ENCODE results near the gene CAPN15.

DNA sequence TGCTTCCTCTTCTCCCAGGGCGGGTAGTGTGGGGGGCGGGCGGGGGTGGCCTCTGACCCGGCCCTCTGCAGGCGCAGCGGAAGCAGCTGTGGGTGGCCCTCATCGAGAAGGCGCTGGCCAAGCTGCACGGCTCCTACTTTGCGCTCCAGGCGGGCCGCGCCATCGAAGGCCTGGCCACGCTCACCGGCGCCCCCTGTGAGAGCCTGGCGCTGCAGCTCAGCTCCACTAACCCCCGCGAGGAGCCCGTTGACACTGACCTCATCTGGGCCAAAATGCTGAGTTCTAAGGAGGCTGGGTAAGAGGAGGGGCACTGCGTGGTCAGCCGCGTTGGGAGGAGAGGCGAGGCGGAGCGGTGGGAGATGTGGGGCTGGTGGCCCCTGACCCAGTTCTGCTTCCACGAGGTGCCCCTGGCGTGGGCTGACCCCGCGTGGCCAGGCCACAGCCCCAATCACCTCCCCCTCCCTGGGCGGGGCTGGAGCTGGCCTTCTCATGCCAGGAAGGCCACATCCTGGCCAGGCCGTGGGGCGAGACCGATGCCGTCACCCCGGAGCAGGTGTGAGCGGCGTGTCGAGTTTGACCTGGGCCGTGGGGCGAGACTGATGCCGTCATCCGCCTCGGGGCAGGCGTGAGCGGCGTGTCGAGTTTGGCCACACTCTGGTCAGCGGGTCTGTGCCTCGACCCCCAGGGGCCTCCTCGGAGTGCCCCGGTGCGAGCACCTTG, 22.2 kb downstream of the CAPN15 start:
- TF ChIP-seq, protein P1, sequence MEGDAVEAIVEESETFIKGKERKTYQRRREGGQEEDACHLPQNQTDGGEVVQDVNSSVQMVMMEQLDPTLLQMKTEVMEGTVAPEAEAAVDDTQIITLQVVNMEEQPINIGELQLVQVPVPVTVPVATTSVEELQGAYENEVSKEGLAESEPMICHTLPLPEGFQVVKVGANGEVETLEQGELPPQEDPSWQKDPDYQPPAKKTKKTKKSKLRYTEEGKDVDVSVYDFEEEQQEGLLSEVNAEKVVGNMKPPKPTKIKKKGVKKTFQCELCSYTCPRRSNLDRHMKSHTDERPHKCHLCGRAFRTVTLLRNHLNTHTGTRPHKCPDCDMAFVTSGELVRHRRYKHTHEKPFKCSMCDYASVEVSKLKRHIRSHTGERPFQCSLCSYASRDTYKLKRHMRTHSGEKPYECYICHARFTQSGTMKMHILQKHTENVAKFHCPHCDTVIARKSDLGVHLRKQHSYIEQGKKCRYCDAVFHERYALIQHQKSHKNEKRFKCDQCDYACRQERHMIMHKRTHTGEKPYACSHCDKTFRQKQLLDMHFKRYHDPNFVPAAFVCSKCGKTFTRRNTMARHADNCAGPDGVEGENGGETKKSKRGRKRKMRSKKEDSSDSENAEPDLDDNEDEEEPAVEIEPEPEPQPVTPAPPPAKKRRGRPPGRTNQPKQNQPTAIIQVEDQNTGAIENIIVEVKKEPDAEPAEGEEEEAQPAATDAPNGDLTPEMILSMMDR (IDR thresholded peaks at IDR 0.05; ENCODE audit: low read depth, low read length): no peak
- no peak for TF ChIP-seq POLR2A (IDR thresholded peaks at IDR 0.05; ENCODE audit: extremely low read depth, insufficient read length)
